Sciatic nerve (tissue), 2 donors: Measurements from ENCODE around the gene THAP4. TPM values are rescaled to one million over a fixed set of nuclear protein-coding genes. Genes with fewer than 3 reads are reported as not detected.

Experiments
- ATAC-seq: fragments of 200-7000 bp; cut with Tn5 transposase; one replicate; pipeline ENCODE4 v1.9.1; 2020; ENCODE audit warnings: mild to moderate bottlenecking, moderate library complexity
- DNase-seq: peaks from one replicate; pipeline ENCODE4 v3.0.0-alpha.2; 2020; ENCODE audit warnings: low spot score
- intact Hi-C: fragments of 100-400 bp; cut with DNase I; formaldehyde crosslinking; loops from one replicate; pipeline ENCODE4 v1.14.2; 2022
- total RNA-seq: library from RNA; stranded (reverse); fragmentation: NEBNext Ultra II Directional; extraction: Animal tissue kit (Norgen Biotek cat#: 25700); gene quantifications from one replicate; pipeline ENCODE4 v1.2.1, GENCODE V29; 2021
- donor health status: DM: no; HTN: no; CAD: no.
- donor health status: DM: no; HTN: no; CAD: no.

The THAP4 gene
- total RNA-seq, 1 donor from 2014 or later: 37.7 TPM

- ATAC-seq (peak; percentile 19), DNase-seq (no peak)
- intact Hi-C loops: no loop called here
Measured at GRCh38 chr2:241541564-241542277, 95.2 kb downstream of the THAP4 start.

GRCh38 chr2:241540771-241541561 is 96.0 kb downstream of the THAP4 start:
- peak; percentile 87 for ATAC-seq
- intact Hi-C loops: no loop called here

GRCh38 chr2:241540401-241540770 is 96.6 kb downstream of the THAP4 start:
- no peak for ATAC-seq
- DNase-seq: no peak
- intact Hi-C loops: no loop called here

More at GRCh38 chr2:241540771-241541561, 96.0 kb downstream of the THAP4 start:
- DNase-seq: peak; percentile 78

- no peak for DNase-seq
- no peak for ATAC-seq
Measured at GRCh38 chr2:241539616-241540374, 97.2 kb downstream of the THAP4 start.

GRCh38 chr2:241538838-241539615 is 97.9 kb downstream of the THAP4 start:
- ATAC-seq (no peak), DNase-seq (no peak)
- intact Hi-C loops: no loop called here

More at GRCh38 chr2:241539616-241540374, 97.2 kb downstream of the THAP4 start:
- intact Hi-C loops: no loop called here

GRCh38 chr2:241535871-241536655 is 100.9 kb downstream of the THAP4 start:
- ATAC-seq: no peak
- intact Hi-C loops: no loop called here
- no peak for DNase-seq

- no peak for DNase-seq
- intact Hi-C loops: no loop called here
- no peak for ATAC-seq
Measured at GRCh38 chr2:241534701-241535375, 102.1 kb downstream of the THAP4 start.

Other genes with a start within 250 kb of the THAP4 start
- 125 TPM for gene STK25, start 128.6 kb downstream of the THAP4 start, total RNA-seq
- 31.1 TPM for gene BOK, start 78.4 kb downstream of the THAP4 start, total RNA-seq
- gene ATG4B, start 535 bp upstream of the THAP4 start, total RNA-seq: 92.6 TPM
- 15.6 TPM for gene DTYMK, start 49.7 kb upstream of the THAP4 start, total RNA-seq
- gene ING5, start 64.9 kb upstream of the THAP4 start, total RNA-seq: 46.1 TPM
- 34.0 TPM for gene D2HGDH, start 97.5 kb upstream of the THAP4 start, total RNA-seq
- not detected for gene GAL3ST2, start 139.7 kb upstream of the THAP4 start, total RNA-seq
- gene NEU4, start 172.0 kb upstream of the THAP4 start, total RNA-seq: not detected
- gene PDCD1, start 221.7 kb upstream of the THAP4 start, total RNA-seq: 0.27 TPM
- not detected for gene RTP5, start 232.6 kb upstream of the THAP4 start, total RNA-seq